Activated CD4-positive, CD25-positive, alpha-beta regulatory T cell treated with anti-CD3 and anti-CD28 coated beads, Interleukin-2, amount 50 U/mL, for 72 hours (primary cell): Measurements from ENCODE around the gene TMEM255B.
"Not testable (repeated sequence)": the region's sequence is repeated elsewhere in the genome, so short reads cannot be mapped to it uniquely, and the experiment has no call there.

Source experiments
- DNase-seq: peaks from one replicate; pipeline ENCODE4 v3.0.0; 2021

TMEM255B gene

GRCh38 chr13:113770441-113770840 is 11.4 kb downstream of the TMEM255B start:
- DNase-seq, result no peak

GRCh38 chr13:113770937-113771336 is 11.9 kb downstream of the TMEM255B start:
- no peak for DNase-seq

- no peak for DNase-seq
Observed at GRCh38 chr13:113771709-113772331, 12.8 kb downstream of the TMEM255B start.

- DNase-seq, result no peak
Observed at GRCh38 chr13:113774177-113775107, 15.4 kb downstream of the TMEM255B start.

- no peak for DNase-seq
Observed at GRCh38 chr13:113775451-113776145, 16.6 kb downstream of the TMEM255B start.

- DNase-seq, result no peak
Observed at GRCh38 chr13:113776231-113777125, 17.5 kb downstream of the TMEM255B start.

- DNase-seq, result no peak
Observed at GRCh38 chr13:113777311-113778260, 18.6 kb downstream of the TMEM255B start.

- no peak for DNase-seq
Observed at GRCh38 chr13:113781571-113781970, 22.5 kb downstream of the TMEM255B start.

- DNase-seq, result no peak
Observed at GRCh38 chr13:113782472-113782871, 23.4 kb downstream of the TMEM255B start.

GRCh38 chr13:113783200-113783881 is 24.3 kb downstream of the TMEM255B start:
- DNase-seq, result no peak

- no peak for DNase-seq
Observed at GRCh38 chr13:113783966-113784644, 25.1 kb downstream of the TMEM255B start.

GRCh38 chr13:113784645-113785024 is 25.6 kb downstream of the TMEM255B start:
- DNase-seq, result no peak

- no peak for DNase-seq
Observed at GRCh38 chr13:113785051-113786010, 26.3 kb downstream of the TMEM255B start.

- DNase-seq, result no peak
Observed at GRCh38 chr13:113786262-113786841, 27.3 kb downstream of the TMEM255B start.

- DNase-seq, result no peak
Observed at GRCh38 chr13:113787694-113788093, 28.7 kb downstream of the TMEM255B start.

GRCh38 chr13:113788413-113789135 is 29.5 kb downstream of the TMEM255B start:
- no peak for DNase-seq

GRCh38 chr13:113789167-113789566 is 30.1 kb downstream of the TMEM255B start:
- DNase-seq, result no peak

GRCh38 chr13:113789931-113790330 is 30.9 kb downstream of the TMEM255B start:
- DNase-seq, result not testable (repeated sequence)
